Fibroblast of gingiva (primary cell): ENCODE measurements around the gene HSD17B12.

Experiments used
- DNase-seq: peaks from one replicate; pipeline ENCODE4 v3.0.0-alpha.2; 2011; ENCODE audit warnings: low read depth

The HSD17B12 gene

DNA sequence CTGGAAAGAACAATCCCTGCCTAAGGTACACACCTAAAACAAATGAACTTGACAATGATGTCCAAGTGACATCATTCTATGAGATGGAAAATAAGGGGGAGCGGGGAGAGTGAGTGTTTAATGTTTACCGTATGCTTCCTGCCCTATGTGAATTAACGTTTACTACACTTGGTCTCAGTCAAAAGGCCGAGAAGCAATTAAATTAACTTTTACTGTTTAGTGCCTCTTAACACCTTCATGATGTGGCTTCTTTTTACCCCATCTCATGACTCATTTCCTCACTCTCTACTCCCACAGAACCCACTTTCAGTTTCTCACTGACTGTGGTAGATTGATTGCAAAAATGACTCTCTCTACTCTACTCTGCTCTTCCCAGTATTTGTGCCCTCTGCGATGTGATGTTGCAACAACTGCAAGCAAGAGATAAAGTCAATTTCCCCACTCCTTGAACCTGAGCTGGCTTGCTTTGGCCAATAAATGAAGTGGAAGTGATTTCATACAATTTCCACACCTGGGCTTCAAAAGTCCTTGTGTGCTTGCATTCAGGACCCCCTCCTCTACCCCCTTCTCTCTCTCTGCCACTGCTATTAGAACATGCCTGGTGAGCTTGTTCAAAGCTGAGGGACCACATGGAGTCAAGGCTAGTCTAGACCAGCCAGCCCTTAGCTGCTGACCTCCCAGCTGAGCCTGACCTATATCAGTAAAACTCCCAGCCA is 188.5 kb downstream of the HSD17B12 start:
- peak; percentile 57 for DNase-seq

DNA sequence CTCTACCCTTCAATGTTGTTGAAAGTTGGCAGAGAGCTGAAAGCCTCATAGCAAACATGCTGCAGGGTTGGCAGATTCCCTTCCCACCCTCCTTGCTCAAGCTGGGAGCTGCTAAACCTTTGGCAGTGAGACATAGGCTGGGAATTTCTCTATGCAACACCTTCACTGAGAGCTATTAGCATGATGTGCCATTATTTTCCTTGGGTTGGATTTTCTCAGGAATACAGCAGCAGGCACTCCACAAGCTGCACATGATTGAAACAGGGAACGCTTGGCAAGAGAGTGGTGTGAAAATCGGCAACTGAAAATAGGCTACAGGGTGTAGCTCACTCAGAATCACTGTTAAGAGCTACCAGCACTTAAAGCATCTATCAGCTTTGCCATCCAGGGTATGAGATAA is 190.5 kb downstream of the HSD17B12 start:
- no peak for DNase-seq

DNA sequence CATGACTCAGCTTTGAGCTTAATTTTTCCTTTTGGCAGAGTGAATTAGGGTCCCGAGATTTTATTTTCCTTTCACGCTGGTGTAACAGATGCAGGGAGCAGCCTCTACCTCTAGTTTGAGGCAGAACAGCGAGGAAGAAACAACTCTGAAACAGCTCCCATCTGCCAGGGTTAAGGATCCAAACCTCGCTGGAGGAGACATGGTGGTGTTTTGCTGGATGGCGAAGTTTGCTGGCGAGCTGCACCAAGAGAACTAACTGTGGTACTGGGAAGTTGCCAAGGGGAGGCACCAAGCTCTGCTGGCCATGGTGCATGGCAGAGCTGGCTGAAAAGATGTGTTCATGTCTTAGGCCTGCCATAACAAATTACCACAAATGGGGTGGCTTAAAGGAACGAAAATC is 192.5 kb downstream of the HSD17B12 start:
- no peak for DNase-seq

DNA sequence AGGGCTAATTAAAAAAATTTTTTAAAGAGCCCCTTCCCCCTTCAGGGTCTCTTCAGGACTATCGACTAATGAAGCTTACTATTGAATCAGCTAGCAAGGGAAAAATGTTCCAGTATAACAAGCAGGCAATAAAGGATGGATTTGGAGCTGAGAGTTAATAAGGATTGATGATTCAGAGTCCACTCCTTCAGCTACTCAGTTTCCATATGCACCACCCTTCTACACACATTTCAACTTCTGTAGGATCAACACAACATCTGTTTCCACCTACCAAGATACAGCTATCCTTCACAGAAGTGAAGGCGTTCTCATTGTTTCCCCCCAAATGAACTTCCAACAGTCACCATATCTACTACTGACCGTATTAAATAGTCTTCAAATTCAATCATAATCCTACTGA is 193.5 kb downstream of the HSD17B12 start:
- DNase-seq = no peak

DNA sequence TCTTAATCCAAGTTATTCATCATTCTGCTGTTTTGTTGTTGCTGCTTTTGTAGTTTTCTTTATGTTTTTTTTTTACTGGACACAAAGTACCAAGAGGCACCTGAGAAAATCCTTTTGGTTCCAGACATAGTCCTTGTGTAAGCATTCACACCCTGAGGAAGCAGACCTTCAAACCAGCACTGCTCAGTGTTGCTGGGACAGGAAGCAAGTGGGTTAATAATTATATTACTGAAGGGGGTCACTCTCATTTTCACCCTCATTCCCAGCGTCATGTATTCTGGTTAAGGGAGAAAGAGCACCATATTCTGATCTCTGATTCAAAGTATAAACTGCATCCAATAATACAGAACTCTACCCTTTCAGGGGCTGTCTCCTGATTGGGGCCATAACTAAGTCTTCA is 194.2 kb downstream of the HSD17B12 start:
- no peak for DNase-seq

DNA sequence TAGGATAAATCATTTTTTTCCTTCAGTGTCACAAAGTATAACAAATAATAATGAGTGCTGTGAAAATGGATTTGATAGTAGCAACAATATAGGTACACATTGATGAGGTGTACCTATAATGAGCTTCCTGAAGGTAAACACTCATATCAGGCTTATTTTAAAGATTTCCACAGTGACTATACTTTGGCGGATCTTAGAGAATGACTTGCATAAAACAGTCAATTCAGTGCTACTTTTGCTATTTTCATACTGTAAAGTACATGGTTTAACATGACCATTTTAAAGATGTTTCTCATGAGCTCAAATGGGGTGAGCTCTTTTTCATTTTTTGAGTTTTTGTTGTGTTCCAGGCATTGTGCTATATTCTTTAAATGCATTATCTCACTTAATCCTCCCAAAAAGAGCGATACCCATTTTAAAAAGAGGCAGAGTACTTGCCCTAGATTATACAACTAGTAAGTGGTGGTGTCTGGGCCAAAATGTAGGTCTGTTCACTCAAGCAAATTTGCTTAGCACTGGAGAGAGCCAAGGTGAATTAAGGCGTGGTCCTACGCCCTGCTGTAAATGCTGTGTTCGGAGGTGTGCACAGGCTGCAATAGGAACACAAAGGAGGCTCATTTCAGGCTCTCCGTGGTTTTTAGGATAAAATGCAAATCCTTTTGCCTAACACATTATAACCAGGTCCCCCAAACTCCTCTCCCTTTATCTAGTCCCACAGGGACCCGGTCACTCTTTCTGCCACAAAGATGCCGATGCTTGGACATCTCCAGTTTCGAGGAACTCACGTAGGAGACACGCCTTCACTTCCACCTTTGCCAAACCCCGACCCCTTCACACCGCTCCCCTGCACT is 199.5 kb downstream of the HSD17B12 start:
- no peak for DNase-seq

DNA sequence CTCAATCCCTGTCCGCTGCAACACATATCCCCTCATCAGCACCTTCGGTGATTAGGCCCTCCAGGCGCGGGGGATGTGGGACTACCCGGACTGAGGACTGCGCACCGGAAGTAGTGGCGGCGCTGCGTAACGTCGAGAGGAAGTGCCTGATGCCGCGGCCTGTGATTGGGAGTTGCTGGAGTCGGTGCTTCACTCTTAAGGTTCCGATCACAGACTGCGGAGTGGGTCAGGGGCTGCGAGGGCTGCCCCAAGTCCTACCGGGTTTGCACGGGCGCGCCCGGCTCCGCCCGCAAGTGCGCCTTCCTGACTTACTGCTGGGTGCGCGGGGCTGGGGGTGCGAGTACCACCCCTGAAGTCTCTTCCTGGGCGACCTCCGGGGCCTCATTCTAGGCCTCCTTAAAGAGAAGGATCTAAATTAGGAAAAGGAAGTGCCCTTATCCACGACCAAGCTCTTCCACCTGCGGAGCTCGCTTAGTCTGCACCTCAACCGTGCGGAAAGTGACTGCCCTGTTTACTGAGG is 200.2 kb downstream of the HSD17B12 start, which contains the start of gene ALKBH3:
Gene ALKBH3, plus strand, starts transcription at position 192 of the 520 bp plus-strand sequence. CDS start 1,822 bp downstream, outside the sequence.
- DNase-seq = peak; percentile 95

DNA sequence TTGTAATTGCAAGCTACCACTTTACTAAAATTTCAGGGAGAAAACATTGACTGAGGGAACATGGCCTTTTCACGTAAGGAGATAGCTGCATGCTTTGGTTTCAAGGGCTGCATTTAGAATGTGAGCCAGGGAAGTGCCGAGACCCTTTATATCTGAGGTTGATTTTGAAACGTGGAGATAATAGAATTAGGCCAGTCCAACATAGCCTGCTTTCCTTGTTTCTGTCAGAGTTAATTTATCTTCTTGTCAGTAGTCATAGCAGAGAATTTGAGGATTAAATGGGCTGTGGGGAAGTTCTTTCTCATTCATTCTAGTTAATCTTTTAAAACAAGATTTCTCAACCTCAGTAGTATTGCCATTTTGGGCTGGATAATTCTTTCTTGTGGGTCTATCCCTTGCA is 212.3 kb downstream of the HSD17B12 start:
- no peak for DNase-seq

DNA sequence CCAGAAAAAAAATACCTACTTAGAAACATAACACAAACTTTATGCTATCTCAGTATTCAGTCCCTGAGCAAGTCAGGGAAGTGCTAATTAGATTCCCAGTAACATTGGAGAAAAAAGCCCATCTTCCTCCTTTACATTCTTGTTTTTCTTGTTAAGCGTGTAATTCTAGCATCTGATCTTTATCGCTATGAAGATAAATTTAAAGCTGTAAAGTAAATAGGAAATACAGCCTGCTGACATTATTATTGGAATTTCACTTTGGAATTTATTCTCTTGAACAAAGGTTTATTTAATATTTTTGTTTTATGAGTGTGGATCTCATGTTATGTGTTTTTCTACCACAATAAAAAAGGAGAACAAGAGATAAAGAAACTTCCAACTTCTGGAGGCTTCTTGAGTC is 214.0 kb downstream of the HSD17B12 start:
- DNase-seq = no peak

DNA sequence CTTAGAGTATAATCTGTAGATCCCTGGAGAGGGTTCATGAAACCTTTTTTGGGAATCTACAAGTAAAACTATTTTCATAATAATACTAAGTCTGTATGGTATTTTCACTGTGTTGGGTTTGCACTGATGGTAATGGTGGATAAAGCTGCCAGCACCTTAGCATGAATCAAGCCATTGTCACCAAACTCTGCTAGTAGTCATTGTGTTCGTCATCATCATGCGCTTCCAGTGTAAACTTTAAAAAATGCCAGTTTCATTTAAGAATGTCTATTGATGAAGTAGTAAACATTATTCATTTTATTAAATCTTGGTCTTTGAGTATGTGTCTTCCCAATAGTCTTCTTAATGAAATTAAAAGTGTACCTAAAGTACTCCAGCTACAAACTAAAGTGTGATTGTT is 215.1 kb downstream of the HSD17B12 start:
- DNase-seq = no peak

DNA sequence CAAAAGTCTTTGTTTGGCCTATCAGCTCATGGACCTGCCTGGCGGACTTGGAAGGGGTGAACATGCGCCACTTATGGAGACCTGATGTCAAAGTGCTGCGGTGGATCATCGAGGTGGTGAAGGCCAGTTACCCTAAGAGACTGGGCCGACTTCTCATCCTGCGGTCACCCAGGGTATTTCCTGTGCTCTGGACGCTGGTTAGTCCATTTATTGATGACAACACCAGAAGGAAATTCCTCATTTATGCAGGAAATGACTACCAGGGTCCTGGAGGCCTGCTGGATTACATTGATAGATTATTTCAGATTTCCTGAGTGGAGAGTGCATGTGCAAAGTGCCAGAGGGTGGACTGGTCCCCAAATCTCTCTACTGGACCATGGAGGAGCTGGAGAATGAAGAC is 218.0 kb downstream of the HSD17B12 start:
- no peak for DNase-seq

DNA sequence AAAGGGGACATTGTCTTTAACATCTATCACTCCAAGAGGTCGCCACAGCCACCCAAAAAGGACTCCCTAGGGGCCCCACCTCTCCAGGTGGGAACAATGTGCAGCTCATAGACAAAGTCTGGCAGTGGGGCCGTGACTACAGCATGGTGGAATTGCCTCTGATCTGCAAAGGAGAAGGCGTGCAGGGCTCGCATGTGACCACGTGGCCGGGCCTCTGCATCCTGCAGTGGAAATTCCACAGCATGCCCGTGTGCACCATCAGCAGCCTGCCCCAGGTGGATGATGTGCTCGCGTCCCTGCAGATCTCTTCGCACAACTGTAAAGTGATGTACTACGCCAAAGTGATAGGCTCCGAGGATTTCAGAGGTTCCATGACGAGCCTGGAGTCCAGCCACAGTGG is 218.6 kb downstream of the HSD17B12 start:
- DNase-seq = no peak

DNA sequence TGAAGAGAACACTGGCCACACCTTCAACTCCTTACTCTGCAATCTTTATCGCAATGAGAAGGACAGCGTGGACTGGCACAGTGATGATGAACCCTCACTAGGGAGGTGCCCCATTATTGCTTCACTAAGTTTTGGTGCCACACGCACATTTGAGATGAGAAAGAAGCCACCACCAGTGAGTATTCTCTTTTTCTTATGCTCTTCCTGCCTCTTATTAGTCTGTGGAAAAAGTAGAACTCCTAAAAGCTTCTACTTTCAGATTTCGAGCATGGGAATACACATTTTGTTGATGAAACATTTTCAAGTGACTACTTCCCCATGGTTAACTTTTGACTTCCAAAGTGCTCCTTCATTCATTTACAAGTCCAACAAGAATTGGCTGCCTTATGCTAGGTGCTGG is 221.0 kb downstream of the HSD17B12 start:
- no peak for DNase-seq

DNA sequence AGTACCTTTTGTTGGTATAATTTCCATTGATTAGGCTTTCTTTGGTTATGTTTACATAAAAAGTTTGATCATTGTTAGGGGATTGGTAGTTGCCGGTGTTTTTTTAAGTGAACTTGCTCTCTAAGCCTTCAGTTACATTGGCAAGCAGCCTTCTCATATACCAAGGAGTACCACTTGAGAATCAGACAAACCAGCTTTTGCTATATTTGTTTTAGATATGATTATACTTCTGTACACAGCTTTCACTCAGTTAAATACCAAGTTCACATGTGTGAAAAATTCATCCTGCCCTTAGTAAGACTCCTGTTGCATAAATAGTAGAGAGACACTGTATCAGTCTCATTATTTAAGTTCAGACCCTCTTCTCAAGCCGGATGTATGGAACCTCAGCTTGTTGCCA is 222.5 kb downstream of the HSD17B12 start:
- DNase-seq = no peak

DNA sequence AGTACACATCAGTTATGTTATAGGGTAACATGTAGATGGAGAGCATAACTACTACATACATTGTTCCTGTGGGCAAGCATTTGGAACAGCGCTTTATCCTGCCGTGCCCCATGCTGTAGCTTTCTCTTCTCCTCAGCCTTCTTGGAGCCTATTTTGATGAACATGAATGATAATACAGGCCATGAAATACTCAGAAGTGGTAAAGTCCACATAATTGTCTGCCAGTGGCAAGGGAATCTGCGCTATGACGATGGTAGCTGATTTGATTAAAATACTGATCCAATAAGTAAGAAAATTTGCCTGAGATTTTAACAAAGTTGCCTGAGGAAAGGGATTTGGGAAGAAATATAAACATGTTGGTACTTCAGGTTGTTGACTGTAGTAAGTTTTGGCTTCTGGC is 223.4 kb downstream of the HSD17B12 start:
- DNase-seq = no peak

DNA sequence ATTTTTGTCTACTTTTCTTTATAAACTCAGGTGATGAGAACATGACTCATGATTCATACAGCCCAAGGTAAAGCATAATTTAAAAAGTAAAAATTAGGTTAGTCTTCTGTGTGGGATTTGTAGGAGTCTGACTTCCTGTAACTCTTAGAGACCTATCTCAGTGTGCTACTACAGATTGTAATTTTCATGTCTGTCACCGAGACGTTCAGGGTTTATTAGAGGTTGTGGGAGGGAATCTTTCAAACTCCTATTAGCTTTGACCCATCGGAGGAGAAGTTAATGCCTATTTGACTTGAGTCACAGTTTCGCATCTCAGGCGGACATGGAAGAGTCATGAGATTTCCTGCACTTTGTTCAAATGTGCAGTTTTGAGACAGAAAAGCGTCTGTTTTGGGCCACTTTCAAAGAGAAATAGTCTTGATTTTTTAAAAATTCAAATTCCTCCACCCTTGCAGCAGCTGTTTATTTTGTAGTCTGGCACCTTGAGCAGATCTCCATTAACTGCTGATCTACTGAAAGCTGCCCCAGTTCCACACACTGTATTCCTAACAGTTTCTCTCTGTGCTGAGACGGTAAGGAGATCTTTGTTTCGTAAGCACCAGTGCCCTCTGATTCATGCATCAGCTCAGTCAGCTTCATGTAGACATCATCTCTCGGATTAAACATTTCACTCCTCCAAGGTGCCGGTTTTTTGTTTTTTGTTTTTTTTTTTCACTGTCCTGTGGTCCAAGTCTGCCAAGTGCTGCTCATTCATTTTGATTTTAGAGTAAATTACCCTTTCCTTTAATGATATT is 224.4 kb downstream of the HSD17B12 start:
- peak; percentile 47 for DNase-seq

DNA sequence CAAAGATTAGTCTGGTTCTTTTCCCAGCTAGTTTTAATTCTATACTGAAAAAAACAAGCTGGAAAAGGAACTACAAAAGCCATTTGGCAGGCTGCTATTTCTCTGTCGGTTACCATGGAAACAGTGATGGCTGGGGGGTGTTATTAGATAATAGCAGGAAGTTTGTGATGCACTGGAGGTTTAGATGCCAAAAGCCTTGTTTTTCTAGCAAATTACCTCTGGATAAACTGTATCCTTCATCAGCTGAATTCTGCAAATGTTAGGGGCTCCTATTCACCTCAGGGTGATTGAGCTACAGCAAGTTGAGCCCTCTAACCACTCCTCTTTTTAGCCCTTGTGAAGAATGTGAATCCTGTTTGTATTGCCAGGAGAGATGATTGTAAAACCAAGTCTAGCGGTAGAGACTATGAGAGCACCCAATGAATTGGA is 225.3 kb downstream of the HSD17B12 start:
- DNase-seq = no peak
